B cell (primary cell): ENCODE measurements around the gene CARD10.

Experiments used
- CTCF ChIP-seq: fragments of 200-600 bp; IDR thresholded peaks from one replicate; pipeline ENCODE4 v1.8.0; 2022; ENCODE audit warnings: antibody characterized with exemption, mild to moderate bottlenecking
- EZH2 ChIP-seq: IDR thresholded peaks from 2 replicates; pipeline ENCODE4 v1.6.1; 2012; ENCODE audit warnings: borderline replicate concordance, low read depth, mild to moderate bottlenecking, moderate library complexity, low read length; ENCODE audit not compliant: insufficient read depth, poor library complexity, severe bottlenecking

DNA sequence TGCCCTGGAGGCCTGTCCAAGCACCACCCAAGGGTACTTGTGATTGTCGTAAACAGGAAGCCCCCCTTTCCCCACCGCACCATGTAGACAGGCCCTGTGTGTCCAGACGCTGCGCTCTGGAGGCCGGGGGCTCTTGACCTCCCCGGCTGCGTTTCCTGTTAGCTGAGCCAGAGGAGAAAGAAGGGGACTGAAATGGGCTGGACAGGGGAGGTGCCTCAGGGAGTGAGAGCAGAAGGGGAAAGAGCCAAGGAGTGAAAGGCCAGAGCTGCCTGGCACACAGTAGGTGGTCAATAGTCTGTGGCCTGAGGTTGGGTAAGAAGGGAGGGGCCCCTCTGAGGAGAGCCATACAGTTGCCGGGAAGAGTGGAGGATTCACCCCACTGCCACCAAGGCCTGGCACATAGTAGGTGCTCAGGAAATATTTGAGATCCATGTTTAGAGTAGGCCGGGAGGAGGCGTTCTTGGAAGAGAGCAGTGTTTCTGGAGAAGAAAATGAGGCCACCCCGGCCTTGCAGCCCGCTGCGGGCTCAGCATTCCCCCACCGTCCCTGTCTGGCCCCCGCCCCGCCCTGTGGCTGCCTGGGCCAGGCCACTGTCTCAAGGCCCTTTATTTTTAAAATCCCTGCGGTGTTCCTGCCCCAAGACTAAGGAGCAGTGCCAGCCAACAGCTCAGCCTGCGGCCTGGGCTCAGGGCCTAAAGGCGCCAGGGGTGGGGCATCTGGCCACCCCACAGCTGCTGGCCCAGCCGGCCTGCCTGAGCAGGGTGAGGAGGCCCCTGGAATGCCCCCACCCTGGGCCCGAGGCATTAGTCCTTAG, 27.4 kb upstream of the CARD10 start:
- TF ChIP-seq CTCF (no peak), EZH2 (no peak)
